ENCODE results near the gene SAP30BP. TPM values are rescaled to one million over a fixed set of nuclear protein-coding genes. Genes with fewer than 3 reads are reported as not detected.
A peak's percentile ranks its signal among the peaks of the same experiment; 100 is the strongest.

SAP30BP gene
- total RNA-seq, 4 donors from 2014 or later = 68.2 to 87.2 (median 77.2) TPM

DNA sequence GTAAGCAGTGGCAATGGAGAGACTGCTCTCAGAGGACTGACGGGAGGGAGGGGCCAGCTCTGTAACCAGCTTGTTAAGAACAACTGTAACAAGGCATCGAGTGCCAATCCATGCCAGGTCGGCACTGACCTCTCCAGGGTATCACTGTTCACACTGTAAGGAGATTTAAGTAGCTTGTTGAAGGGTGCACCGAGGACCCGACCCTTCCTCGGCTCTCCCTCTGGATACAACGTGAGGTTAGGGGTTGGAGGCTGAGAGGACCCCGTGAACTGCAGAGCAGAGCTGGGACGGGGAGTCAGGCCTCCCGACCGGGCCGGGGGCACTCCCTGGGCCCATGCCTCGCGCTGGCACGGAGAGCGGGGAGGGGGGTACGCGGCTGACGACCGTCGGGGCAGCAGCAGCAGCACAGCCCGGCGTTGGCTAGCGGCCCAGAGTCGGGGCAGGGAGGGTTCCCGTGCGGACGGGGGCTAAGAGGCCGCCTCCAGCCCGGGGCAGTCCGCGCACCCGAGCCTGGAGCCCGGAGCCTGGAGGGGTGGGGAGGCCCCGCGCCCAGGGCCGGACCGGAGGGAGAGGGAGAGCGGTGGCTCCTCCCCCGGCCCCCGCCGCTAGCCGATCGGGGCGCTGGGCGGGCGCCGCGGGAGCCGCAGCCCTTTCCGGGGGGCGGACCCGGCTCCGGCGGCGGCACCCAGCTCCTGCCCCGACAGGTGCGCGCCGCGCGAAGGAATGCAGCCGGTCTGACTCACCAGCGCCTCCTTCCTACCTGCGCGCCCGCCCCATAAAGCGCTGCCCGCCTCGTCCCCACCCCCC lies 53.7 kb downstream of the SAP30BP start, which contains the start of gene ITGB4:
TSS of gene ITGB4 (plus strand) at position 804 of the 807 bp plus-strand sequence. CDS start 3,245 bp downstream, outside the sequence.
- H3K27ac ChIP-seq = peak within 1 kb of the TSS in 3 of 4 donors; percentile 78 to 84 (median 82)
- 0 to 6% methylated on average over 2 to 3 of the region's 70 CpGs for WGBS, 2 donors (ENCODE audit: low coverage in 1 of 2)

GRCh38 chr17:75721463-75722011 lies 54.4 kb downstream of the SAP30BP start:
- Histone ChIP-seq H3K36me3 (peaks cover 0 to 18% of the 10 kb centered on the region in 2 donors), H3K9me3 (no peaks in the 10 kb centered on the region), H3K27me3 (peaks cover 87% of the 10 kb centered on the region), H3K27ac (peak overlapping the region in 3 of 4 donors; percentile 78 to 84 (median 82)), H3K4me3 (peak overlapping the region; percentile 19 to 58), H3K4me1 (peaks cover 0 to 23% (median 7%) of the 10 kb centered on the region in 3 donors)
- TF ChIP-seq EP300 (IDR thresholded peaks at IDR 0.05) (no peak), POLR2AphosphoS5 (IDR thresholded peaks at IDR 0.05) (no peak), POLR2A (IDR thresholded peaks at IDR 0.05) (no peak)
- TF ChIP-seq, protein P1, sequence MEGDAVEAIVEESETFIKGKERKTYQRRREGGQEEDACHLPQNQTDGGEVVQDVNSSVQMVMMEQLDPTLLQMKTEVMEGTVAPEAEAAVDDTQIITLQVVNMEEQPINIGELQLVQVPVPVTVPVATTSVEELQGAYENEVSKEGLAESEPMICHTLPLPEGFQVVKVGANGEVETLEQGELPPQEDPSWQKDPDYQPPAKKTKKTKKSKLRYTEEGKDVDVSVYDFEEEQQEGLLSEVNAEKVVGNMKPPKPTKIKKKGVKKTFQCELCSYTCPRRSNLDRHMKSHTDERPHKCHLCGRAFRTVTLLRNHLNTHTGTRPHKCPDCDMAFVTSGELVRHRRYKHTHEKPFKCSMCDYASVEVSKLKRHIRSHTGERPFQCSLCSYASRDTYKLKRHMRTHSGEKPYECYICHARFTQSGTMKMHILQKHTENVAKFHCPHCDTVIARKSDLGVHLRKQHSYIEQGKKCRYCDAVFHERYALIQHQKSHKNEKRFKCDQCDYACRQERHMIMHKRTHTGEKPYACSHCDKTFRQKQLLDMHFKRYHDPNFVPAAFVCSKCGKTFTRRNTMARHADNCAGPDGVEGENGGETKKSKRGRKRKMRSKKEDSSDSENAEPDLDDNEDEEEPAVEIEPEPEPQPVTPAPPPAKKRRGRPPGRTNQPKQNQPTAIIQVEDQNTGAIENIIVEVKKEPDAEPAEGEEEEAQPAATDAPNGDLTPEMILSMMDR (IDR thresholded peaks at IDR 0.05) = no peak
- no CpG with 5 or more reads among the region's 33 CpGs for WGBS, 2 donors (ENCODE audit: low coverage in 1 of 2)
- peak; percentile 17 for ATAC-seq

More for the DNA sequence above, 53.7 kb downstream of the SAP30BP start, which contains the start of gene ITGB4:
- Histone ChIP-seq H3K4me1 (peaks cover 0 to 23% (median 7%) of the 10 kb centered on the region in 3 donors), H3K36me3 (peaks cover 0 to 14% of the 10 kb centered on the region in 2 donors), H3K9me3 (no peaks in the 10 kb centered on the region), H3K4me3 (peak within 1 kb of the TSS; percentile 19 to 58), H3K27me3 (peaks cover 92% of the 10 kb centered on the region)
- peak; percentile 69 for ATAC-seq
- TF ChIP-seq POLR2A (IDR thresholded peaks at IDR 0.05) (peak; percentile 29 to 40), EP300 (IDR thresholded peaks at IDR 0.05) (no peak), POLR2AphosphoS5 (IDR thresholded peaks at IDR 0.05) (no peak)
- TF ChIP-seq, protein P1 (IDR thresholded peaks at IDR 0.05) = peak in 1 of 4 experiments; percentile 17

DNA sequence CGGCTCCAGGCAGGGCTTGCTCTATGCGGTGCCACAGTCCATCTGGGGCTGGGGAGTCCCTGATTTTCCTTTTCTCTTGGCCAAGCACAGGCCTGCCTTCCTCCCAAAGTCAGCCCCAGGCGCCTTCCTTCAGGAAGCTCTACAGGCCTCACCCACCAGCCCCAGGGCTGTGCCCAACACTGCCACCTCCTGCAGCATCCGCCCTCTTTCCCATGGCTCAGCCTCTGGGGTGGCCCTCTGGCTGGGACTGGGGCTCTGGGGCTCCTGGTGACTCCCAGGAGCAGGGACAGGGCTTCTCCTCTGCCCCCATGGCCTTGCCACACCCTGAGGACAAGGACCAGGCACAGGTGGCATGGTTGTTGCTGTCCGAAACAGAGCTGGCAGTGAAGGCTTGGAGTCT lies 54.9 kb downstream of the SAP30BP start:
- Histone ChIP-seq H3K9me3 (no peaks in the 10 kb centered on the region), H3K27me3 (peaks cover 87% of the 10 kb centered on the region), H3K27ac (peak overlapping the region in 3 of 4 donors; percentile 78 to 84 (median 82)), H3K36me3 (peaks cover 0 to 21% of the 10 kb centered on the region in 2 donors), H3K4me1 (peaks cover 0 to 23% (median 7%) of the 10 kb centered on the region in 3 donors), H3K4me3 (peak overlapping the region in 1 of 2 donors; percentile 58)
- no peak for TF ChIP-seq EP300 (IDR thresholded peaks at IDR 0.05)
- TF ChIP-seq POLR2AphosphoS5 (IDR thresholded peaks at IDR 0.05) = no peak
- no peak for TF ChIP-seq POLR2A (IDR thresholded peaks at IDR 0.05)
- TF ChIP-seq, protein P1 (IDR thresholded peaks at IDR 0.05) = no peak
- no peak for ATAC-seq
- WGBS, 2 donors (ENCODE audit: low coverage in 1 of 2) = no CpG with 5 or more reads among the region's 5 CpGs

DNA sequence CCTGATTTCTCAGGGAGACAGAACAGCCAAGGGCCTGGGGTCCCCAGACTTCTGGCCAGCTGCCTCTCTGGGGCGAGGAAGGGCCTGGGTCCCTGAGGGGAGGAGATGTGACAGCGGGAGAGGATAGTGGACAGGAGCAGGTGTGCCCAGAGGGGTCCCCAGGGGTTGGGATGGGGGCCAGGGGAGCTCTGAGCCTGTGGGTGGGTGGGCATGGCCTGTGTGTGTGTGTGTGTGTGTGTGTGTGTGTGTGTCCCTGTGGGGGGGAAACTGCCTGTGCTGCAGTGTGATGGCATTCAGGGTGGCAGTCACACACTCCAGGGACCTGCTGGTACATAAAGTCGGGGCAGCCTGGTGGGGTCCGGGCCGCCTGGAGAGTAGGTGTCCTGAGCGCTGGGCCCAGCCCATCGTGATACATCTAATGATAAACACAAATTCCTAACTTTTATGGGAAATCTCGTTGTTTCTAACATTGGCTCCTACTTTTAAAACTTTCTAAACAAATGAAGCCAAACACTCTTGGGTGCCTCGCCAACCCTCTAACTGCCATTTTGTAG lies 55.5 kb downstream of the SAP30BP start:
- Histone ChIP-seq H3K9me3 (no peaks in the 10 kb centered on the region), H3K36me3 (peaks cover 0 to 25% of the 10 kb centered on the region in 2 donors), H3K4me3 (peak overlapping the region in 1 of 2 donors; percentile 58), H3K27me3 (peaks cover 83% of the 10 kb centered on the region), H3K27ac (peak overlapping the region in 3 of 4 donors; percentile 78 to 84 (median 82)), H3K4me1 (peaks cover 0 to 23% (median 7%) of the 10 kb centered on the region in 3 donors)
- WGBS, 2 donors (ENCODE audit: low coverage in 1 of 2) = 78 to 82% methylated on average over 6 to 9 of the region's 9 CpGs
- TF ChIP-seq, protein P1 (IDR thresholded peaks at IDR 0.05) = no peak
- ATAC-seq = no peak

Data from gastroesophageal sphincter (tissue), 4 donors.